IPS-18c (cell line): ENCODE data around the gene RABL6.
"Not testable (repeated sequence)": the region's sequence is repeated elsewhere in the genome, so short reads cannot be mapped to it uniquely, and the experiment has no call there.

Experiments
- H3K4me3 ChIP-seq: 2 replicates; pipeline ENCODE4 v1.7.0; 2013; ENCODE audit warnings: low read depth, mild to moderate bottlenecking, low read length, moderate library complexity; ENCODE audit not compliant: insufficient read depth
- H3K9me3 ChIP-seq: one replicate; pipeline ENCODE4 v1.6.1; 2013; ENCODE audit warnings: mild to moderate bottlenecking, low read length, moderate library complexity; ENCODE audit not compliant: control insufficient read depth, insufficient read depth

The RABL6 gene

DNA sequence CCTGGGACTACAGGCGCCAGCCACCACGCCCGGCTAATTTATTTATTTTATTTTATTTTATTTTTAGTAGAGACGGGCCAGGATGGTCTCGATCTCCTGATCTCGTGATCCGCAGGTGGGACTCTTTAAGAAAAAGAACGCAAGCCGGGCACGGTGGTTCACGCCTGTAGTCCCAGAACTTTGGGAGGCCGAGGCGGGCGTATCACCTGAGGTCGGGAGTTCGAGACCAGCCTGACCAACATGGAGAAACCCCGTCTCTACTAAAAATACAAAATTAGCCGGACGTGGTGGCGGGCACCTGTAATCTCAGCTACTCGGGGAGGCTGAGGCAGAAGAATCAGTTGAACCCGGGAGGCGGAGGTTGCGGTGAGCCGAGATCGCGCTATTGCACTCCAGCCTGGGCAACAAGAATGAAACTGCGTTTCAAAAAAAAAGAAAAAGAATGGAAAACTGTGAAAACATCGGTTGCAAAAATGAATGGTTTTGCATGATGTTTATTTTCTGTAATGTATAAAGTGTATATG, 59.2 kb downstream of the RABL6 start:
- H3K9me3 ChIP-seq, H3K4me3 ChIP-seq: not testable (repeated sequence)

DNA sequence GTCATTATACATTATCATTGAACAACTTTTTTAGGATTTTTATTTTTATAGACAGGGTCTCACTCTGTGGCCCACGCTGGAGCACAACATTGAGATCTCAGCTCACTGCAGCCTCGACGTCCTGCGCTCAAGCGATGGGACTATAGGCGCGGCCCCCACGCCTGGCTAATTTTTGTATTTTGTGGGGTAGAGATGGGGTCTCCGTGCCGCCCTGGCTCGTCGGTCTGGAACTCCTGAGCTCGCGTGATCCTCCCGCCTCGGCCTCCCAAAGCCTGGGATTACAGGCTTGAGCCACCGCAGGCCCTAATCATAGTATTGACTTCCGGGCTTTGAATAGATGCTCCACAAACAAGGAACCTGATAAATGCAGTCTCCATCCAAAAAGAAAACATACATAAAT, 59.7 kb downstream of the RABL6 start:
- Histone ChIP-seq H3K9me3 (peaks cover 13% of the 10 kb centered on the region), H3K4me3 (no peak overlapping the region)

DNA sequence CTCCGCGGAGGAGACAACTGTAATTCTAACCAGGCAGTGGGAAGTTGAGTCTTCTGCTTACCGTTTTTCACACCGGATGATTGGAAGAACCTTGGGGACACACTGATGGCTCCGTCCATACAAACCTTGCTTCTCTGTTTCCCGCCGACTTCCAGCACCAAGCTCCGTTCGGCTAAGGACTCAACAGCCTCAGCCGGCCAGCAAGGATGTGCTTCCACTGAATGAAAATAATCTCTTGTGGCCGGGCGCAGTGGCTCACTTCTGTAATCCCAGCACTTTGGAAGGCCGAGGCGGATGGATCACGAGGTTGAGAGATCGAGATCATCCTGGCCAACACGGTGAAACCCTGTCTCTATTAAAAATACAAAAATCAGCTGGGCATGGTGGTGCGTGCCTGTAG, 60.2 kb downstream of the RABL6 start:
- no peak overlapping the region for H3K4me3 ChIP-seq
- peaks cover 16% of the 10 kb centered on the region for H3K9me3 ChIP-seq

DNA sequence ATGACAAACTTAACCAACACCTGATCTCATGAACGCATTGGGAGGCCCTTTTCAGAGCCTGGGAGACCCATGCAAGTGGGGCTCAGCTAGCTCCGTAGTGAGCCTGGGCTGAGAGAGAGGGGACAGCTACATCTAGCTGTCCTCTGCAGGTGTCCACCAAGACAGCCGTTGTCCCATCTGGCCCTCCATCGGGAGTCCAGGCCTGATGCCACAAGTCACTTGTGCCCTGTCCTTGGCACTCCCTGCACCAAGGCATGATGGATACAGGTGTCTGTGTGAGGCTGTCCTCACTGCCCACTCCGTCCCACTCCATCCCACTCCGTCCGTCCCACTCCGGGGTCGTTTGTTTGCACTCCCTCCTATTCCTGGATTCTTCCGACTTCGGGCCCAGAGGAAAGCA, 60.9 kb downstream of the RABL6 start:
- Histone ChIP-seq H3K4me3 (no peak overlapping the region), H3K9me3 (peaks cover 16% of the 10 kb centered on the region)

DNA sequence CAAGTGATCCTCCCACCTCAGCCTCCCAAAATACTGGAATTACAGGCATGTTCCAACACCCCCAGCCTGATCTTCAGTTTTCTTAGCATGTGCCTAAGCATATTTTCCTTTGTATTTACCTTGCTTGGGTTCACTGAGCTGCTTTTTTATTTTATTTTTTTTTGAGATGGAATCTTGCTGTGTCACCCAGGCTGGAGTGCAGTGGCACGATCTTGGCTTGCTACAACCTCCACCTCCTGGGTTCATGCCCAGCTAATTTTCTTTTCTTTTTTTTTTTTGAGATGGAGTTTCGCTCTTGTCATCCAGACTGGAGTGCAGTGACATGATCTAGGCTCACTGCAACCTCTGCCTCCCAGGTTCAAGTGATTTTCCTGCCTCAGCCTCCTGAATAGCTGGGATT, 61.9 kb downstream of the RABL6 start:
- peaks cover 18% of the 10 kb centered on the region for H3K9me3 ChIP-seq

DNA sequence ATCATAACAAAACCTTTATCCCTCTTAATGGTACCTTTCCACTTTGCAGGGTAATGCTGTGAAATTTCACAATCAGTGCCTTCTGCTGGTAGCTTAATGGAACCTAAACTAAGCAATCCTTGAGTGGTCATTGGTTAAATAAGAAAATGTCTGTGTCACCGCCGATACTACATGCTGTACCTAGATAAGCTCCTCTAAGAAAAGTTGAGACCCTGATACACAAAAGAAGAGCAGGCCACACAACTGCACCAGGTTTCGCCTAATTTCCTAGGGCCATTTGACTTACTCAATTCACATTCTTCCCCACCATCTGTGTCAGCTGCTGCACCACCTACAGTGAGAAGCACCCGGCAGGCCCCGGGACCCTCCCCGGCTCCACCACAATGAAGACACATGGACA, 67.4 kb downstream of the RABL6 start:
- Histone ChIP-seq H3K4me3 (no peak overlapping the region), H3K9me3 (peaks cover 17% of the 10 kb centered on the region)

More for the DNA sequence above, 61.9 kb downstream of the RABL6 start:
- not testable (repeated sequence) for H3K4me3 ChIP-seq

DNA sequence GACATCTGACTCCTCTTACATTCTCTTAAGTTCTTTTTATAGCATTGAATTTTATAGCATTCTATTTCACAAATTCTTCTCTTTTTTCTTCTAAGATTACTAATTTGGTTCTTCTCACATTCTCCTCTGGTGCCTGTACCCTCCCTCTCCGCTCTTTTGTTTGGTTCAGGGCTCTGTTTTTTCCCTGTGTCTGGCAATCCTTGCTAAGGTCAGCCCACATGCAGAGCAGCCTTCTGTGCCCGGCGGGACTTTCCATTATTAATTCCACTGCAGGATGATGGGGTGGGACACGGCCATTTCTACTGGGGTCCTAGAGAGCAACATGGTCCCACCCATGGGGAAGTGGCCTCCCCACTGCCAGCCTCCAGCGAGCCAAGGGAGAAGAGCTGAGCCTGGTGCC, 68.7 kb downstream of the RABL6 start:
- Histone ChIP-seq H3K9me3 (peaks cover 14% of the 10 kb centered on the region), H3K4me3 (no peak overlapping the region)

DNA sequence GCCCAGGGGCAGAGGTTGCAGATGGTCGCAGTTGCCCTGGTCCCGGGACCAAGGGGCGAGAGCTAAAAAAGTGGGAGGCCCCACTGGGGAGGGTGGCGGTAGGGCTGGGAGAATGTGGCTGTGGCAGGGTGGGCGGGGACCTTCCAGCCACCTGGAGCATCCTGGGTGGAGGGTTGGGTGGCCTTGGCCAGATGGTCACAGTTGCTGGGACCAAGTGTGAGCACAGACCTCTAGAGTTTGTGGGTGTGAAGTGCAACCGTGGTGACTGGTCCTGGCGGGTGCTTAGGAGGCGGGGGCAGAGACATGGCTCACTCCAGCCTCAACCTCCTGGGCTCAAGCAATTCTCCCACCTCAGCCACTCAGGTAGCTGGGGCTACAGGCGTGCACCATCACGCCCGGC, 72.9 kb downstream of the RABL6 start:
- Histone ChIP-seq H3K9me3 (peaks cover 2% of the 10 kb centered on the region), H3K4me3 (no peak overlapping the region)

DNA sequence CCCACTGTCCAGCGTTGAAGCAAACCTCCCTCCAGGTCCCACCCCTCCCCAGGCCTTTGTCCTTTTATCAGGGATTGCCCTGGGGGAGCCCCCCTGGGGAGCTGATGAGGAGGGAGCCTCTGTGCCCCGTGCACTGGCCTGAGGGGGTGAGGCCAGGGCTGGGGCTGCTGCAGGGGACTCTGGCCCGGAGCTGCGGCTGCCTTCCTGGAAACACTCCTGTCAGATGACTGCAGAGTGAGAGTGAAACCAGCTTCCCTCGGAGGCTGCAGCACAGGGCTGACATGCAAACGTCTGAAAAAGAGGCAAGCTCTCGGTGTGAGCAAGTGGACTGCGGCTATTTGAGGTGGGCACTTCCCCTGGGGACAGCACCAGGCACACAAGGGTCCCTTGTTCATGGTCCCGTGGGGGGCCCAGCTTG, 74.0 kb downstream of the RABL6 start:
- Histone ChIP-seq H3K9me3 (peaks cover 2% of the 10 kb centered on the region), H3K4me3 (no peak overlapping the region)

DNA sequence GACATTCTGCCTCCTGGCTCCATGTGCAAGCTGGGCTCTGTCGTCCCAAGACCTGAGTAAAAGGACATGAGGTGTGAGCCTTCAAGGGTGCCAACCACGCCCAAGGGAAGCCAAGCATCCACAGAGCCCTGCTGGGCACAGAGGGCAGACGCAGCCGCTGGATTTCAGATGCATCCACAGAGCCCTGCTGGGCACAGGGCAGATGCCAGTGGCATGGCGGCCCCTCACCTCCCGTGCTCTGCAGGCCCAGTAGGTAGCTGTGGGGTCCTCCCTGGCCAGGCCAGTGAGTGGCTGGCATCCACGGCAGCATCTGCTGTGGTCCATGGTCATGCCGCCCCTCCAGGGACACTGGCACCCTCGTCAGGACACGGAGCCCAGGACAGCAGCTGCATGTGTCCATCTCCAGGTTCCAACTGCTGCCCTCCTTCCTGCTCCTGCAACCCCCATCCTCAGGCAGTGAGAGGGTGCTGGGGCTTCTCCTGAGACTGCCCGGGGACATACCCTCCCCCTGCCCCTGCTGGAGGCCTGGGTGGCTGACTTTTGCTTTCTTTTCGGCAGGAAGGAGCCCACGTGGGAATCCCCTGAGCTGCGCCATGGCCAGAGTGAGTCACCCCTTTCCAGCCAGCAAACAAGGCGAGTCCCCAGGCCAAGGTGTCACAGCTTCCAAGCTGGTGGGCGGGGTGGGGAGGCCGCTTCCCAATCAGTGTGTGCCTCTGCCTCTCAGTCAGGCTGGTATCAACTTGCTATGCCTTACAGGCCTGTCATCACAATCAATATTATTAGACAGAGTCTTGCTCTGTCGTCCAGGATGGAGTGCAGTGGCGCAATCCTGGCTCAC, 74.6 kb downstream of the RABL6 start:
- peaks cover 3% of the 10 kb centered on the region for H3K9me3 ChIP-seq
- H3K4me3 ChIP-seq: no peak overlapping the region

DNA sequence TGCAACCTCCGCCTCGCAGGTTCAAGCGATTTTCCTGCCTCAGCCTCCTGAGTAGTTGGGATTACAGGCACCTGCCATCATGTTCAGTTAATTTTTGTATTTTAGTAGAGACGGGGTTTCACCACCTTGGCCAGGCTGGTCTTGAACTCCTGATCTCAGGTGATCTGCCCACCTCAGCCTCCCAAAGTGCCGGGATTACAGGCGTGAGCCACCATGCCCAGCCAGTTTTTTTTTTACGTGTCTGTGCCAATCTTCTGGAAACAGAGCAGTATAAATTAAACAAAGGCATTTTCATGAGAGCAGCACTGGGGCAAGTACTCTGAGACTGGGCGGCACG, 75.2 kb downstream of the RABL6 start:
- not testable (repeated sequence) for H3K9me3 ChIP-seq, H3K4me3 ChIP-seq

DNA sequence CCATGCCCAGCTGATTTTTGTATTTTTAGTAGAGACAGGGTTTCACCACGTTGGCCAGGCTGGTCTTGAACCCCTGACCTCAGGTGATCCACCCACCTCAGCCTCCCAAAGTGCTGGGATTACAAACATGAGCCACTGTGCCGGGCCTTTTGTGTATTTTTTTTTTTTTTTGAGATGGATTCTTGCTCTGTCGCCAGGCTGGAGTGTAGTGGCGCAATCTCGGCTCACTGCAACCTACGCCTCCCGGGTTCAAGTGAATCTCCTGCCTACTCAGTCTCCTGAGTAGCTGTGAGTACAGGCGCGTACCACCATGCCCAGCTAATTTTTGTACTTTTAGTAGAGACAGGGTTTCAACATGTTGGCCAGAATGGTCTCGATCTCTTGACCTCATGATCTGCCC, 75.9 kb downstream of the RABL6 start:
- not testable (repeated sequence) for H3K9me3 ChIP-seq, H3K4me3 ChIP-seq

DNA sequence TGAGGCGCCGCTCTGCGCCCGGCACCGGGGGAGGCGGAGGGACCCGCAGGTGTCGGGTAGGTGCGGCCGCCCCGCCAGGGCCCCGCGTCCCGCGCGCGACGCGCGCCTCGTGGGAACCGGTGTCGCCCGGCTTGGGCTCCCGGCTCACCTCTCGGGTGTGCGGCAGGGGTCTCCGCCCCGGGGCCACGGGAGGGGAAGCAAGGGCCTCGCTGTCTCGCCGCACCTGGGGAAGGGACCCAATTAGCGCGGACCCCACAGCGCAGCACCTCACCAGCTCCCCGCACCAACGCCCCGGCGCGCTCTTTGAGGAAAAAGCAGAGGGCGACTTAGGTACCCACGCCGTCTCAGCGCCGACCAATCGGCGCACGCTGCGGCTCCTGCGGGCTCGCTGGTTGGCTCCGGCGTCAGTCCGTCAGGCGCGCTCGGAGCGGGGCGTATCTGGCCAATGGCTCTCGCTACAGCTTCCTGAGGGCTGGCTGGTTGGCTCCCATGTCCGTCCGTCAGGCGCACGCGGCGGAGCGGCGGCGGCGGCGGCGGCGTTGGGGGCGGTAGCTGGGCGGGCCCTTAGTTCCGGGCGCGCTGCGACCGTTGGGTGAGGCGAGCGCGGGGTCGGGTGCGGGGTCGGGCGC, 78.3 kb downstream of the RABL6 start, which contains the start of gene TRAF2:
TRAF2 (plus strand) TSS at position 567 of the 629 bp plus-strand sequence. CDS start 12,225 bp downstream, outside the sequence.
- H3K9me3 ChIP-seq: peaks cover 3% of the 10 kb centered on the region
- peak within 1 kb of the TSS; percentile 91 for H3K4me3 ChIP-seq

DNA sequence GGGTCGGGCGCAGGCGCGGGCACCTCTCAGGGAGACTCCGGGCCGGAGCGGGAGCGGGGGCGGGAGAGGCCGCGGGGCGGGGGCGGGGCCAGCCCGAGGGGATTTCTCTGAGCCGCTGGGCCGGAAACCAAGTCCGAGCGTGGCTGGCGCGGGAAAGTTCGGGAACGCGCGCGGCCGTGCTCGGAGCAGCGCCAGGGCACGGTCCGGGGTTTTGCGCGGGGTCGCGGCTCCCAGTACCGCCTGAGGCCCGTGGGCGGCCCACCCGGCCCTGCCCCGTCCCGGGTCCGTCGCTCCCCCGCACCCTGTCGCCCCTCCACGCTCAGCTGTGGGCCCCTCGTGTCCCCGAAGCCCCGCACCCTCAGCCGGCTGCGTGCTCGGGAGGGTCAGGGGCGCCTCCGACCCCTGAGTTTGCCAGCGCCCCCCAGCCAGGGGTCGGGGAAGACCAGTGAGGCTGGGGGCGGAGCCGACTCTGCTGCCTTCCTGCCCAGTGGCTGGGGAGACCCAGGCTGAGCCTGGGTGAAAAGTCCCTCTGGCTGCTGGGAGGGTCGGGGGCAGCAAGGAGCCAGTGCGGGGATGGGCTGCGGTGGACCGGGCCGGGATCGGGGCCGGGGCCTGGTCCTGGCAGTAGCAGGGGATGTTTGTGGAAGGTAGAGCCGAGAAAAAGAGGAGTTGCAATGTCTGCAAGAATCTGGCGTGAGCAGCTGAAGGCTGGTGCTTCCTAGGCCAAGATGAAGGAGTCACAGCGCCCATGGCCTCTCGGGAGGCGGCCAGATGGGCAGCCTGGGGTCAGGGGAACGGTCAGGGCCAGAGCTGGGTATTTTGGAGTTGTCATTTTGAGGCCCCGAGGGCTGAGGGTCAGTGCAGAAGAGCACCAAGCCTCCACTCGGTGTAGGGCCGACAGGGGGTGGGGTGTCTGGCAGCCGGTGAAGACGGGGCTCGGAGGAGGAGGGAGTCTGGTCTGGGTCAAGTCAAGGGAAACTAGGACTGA, 79.2 kb downstream of the RABL6 start:
- Histone ChIP-seq H3K9me3 (peaks cover 3% of the 10 kb centered on the region), H3K4me3 (peak overlapping the region; percentile 77)

DNA sequence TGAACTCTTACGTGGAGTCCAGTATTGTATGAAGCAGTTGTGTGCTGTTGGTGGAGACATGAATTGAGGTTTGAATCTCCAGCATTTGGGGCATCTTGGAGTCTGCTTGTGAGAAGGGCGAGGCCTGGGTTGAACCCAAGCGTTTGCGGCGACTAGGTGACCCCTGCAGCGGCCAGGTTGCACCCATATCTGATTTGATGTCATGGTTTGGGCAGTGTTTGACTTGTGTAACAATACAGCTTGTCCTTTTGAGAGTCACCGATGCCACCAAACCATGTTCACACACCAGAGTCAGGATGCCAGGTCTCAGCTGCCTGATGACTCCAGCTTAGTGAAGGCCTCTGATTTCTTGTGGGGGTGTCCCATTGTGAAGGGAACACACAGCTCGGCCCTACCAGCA, 80.7 kb downstream of the RABL6 start:
- Histone ChIP-seq H3K9me3 (peaks cover 3% of the 10 kb centered on the region), H3K4me3 (no peak overlapping the region)

DNA sequence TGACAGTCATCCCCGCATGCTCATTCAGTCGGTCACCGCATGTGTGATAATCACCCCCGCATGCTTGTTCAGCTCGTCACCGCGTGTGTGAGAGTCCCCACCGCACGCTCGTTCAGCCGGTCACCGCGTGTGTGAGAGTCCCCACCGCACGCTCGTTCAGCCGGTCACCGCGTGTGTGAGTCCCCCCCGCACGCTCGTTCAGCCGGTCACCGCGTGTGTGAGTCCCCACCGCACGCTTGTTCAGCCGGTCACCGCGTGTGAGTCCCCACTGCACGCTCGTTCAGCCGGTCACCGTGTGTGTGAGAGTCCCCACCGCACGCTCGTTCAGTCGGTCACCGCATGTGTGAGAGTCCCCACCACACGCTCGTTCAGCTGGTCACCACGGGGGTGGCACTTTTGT, 82.1 kb downstream of the RABL6 start:
- H3K4me3 ChIP-seq: no peak overlapping the region
- H3K9me3 ChIP-seq: peaks cover 3% of the 10 kb centered on the region

DNA sequence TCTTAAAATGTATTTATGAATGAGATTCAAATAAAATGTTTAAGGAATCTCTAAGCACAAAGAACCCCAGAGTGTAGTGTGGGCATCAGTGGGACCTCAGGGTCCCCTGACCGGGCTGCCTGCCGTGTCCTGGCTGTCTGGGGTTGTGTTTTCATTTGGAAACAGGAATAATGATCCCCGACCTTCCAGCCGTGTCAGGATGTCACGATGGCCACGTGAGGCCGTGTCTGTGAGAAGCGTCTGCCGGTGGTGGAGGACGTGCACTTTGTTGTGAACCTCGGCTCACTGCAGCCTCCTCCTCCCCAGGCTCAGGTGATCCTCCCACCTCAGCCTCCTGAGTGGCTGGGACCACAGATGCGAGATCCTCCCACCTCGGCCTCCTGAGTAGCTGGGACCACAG, 82.9 kb downstream of the RABL6 start:
- H3K9me3 ChIP-seq: peaks cover 3% of the 10 kb centered on the region
- H3K4me3 ChIP-seq: no peak overlapping the region
